Endothelial cell of umbilical vein (primary cell): Measurements from ENCODE around the gene GNAQ. TPM values are rescaled to one million over a fixed set of nuclear protein-coding genes. Genes with fewer than 3 reads are reported as not detected.

Source experiments
- BruUV-seq: library from RNA; stranded (reverse); fragments of 400-500 nt; replicated peaks from 2 replicates; lab custom pipeline; 2021; lab: Mats Ljungman, UMichigan
- CTCF ChIA-PET: fragments of 300-600, 350-600 bp; sonication (Branson Sonifier 250); formaldehyde crosslinking; loops from one replicate; lab custom pipeline; 2021; ENCODE audit warnings: antibody characterized with exemption, inconsistent platforms; lab: Charles Lee
- POLR2A ChIA-PET: fragments of 300-600, 350-600 bp; sonication (Branson Sonifier 250); formaldehyde crosslinking; loops from one replicate; lab custom pipeline; 2021; ENCODE audit warnings: antibody characterized with exemption, inconsistent platforms; lab: Charles Lee
- DNase-seq: peaks from one replicate; pipeline ENCODE4 v3.0.0-alpha.2; 2011; ENCODE audit warnings: low read depth, low spot score
- FAIRE-seq: peaks from 2 replicates; lab custom pipeline; 2011; peaks lifted over from hg19 to GRCh38; lab: Jason Lieb, UNC
- H2AFZ ChIP-seq: 2 replicates; pipeline ENCODE4 v1.6.0; 2012; ENCODE audit warnings: low read depth, low read length, control low read depth, inconsistent platforms
- H3K27ac ChIP-seq: 2 replicates; pipeline ENCODE4 v1.5.1; 2011; ENCODE audit warnings: low read depth, mild to moderate bottlenecking, control low read depth, low read length, moderate library complexity; ENCODE audit not compliant: insufficient read depth
- H3K27me3 ChIP-seq, 2 experiments: 2 replicates each; pipeline versions ENCODE4 v1.6.0 to v1.6.1; 2011; ENCODE audit warnings: low read length in 2 of 2, mixed read lengths in 1 of 2; ENCODE audit not compliant: control insufficient read depth in 2 of 2, insufficient read depth in 2 of 2
- H3K36me3 ChIP-seq, 2 experiments: 2 replicates in 1 of 2; 3 replicates in 1 of 2; pipeline ENCODE4 v1.5.1; 2011; ENCODE audit warnings: low read length in 2 of 2, mild to moderate bottlenecking in 1 of 2, moderate library complexity in 1 of 2; ENCODE audit not compliant: control insufficient read depth in 2 of 2, insufficient read depth in 2 of 2; ENCODE audit errors: extremely low read depth in 1 of 2
- H3K4me1 ChIP-seq: 3 replicates; pipeline ENCODE4 v1.5.1; 2011; ENCODE audit warnings: mild to moderate bottlenecking, low read length; ENCODE audit not compliant: control insufficient read depth, insufficient read depth; ENCODE audit errors: extremely low read depth
- H3K4me2 ChIP-seq: 2 replicates; pipeline ENCODE4 v1.6.1; 2011; ENCODE audit warnings: low read length, control low read depth, mixed read lengths; ENCODE audit not compliant: insufficient read depth
- H3K4me3 ChIP-seq, 3 experiments: fragments of 200-600 bp in 1 of 3; sonication (generic), shearing (Covaris generic) in 1 of 3; replicated peaks in 1 of 3; 2 replicates each; pipeline ENCODE4 v1.5.1; 2011 to 2016; ENCODE audit warnings: control low read depth in 3 of 3, low read length in 3 of 3, mild to moderate bottlenecking in 2 of 3, inconsistent platforms in 1 of 3, low read depth in 1 of 3, moderate library complexity in 1 of 3; ENCODE audit not compliant: insufficient read depth in 1 of 3
- H3K79me2 ChIP-seq: 2 replicates; pipeline ENCODE4 v1.6.0; 2012; ENCODE audit warnings: low read length, inconsistent platforms; ENCODE audit not compliant: control insufficient read depth, insufficient read depth
- H3K9ac ChIP-seq: replicated peaks from 2 replicates; pipeline ENCODE3; 2011; ENCODE audit warnings: low read length, control low read depth; ENCODE audit not compliant: insufficient read depth; ENCODE audit errors: extremely low read depth
- H3K9me1 ChIP-seq: replicated peaks from 3 replicates; pipeline ENCODE4 v1.6.0; 2011; ENCODE audit warnings: mild to moderate bottlenecking, low read length; ENCODE audit not compliant: control insufficient read depth, insufficient read depth; ENCODE audit errors: extremely low read depth
- H3K9me3 ChIP-seq: replicated peaks from 2 replicates; pipeline ENCODE4 v1.5.1; 2012; ENCODE audit warnings: low read length, inconsistent platforms; ENCODE audit not compliant: control insufficient read depth, insufficient read depth
- H4K20me1 ChIP-seq: replicated peaks from 2 replicates; pipeline ENCODE3; 2011; ENCODE audit warnings: mild to moderate bottlenecking, low read length; ENCODE audit not compliant: control insufficient read depth, insufficient read depth; ENCODE audit errors: extremely low read depth
- CTCF ChIP-seq, 2 donors: IDR thresholded peaks; 1 replicate in 1 of 2; 2 replicates in 1 of 2; pipeline ENCODE4 v1.5.1; 2011; ENCODE audit warnings: low read length in 2 of 2, mild to moderate bottlenecking in 2 of 2, moderate library complexity in 2 of 2, control low read depth in 1 of 2, inconsistent platforms in 1 of 2, low read depth in 1 of 2; ENCODE audit not compliant: insufficient read depth in 1 of 2; ENCODE audit errors: extremely low read depth in 1 of 2
- EZH2 ChIP-seq: IDR thresholded peaks from 2 replicates; pipeline ENCODE4 v1.6.1; 2012; ENCODE audit warnings: borderline replicate concordance, low read depth, mild to moderate bottlenecking, moderate library complexity, low read length, inconsistent platforms; ENCODE audit not compliant: severe bottlenecking
- FOS ChIP-seq: IDR thresholded peaks from 2 replicates; pipeline ENCODE4 v1.6.1; 2011; ENCODE audit warnings: mild to moderate bottlenecking, low read length, moderate library complexity, borderline replicate concordance; ENCODE audit not compliant: insufficient read depth
- GATA2 ChIP-seq: IDR thresholded peaks from 2 replicates; pipeline ENCODE4 v1.7.0; 2011; ENCODE audit warnings: low read depth, mild to moderate bottlenecking, moderate library complexity, mixed read lengths, low read length; ENCODE audit not compliant: insufficient read length, insufficient read depth
- JUN ChIP-seq: IDR thresholded peaks from 2 replicates; pipeline ENCODE4 v1.6.1; 2011; ENCODE audit warnings: borderline replicate concordance, low read depth; ENCODE audit not compliant: insufficient read length, insufficient read depth
- MYC ChIP-seq: IDR thresholded peaks from one replicate; pipeline ENCODE4 v1.6.1; 2011; ENCODE audit warnings: mild to moderate bottlenecking, low read depth, low read length
- POLR2A ChIP-seq: IDR thresholded peaks from 2 replicates; pipeline ENCODE4 v1.6.1; 2012; ENCODE audit warnings: low read depth, mild to moderate bottlenecking, control low read depth, low read length
- POLR2AphosphoS5 ChIP-seq: IDR thresholded peaks from 2 replicates; pipeline ENCODE4 v1.6.1; 2012; ENCODE audit warnings: low read depth, mild to moderate bottlenecking, control low read depth, low read length, moderate library complexity; ENCODE audit not compliant: insufficient read depth
- dilution Hi-C: fragments of 300-500 bp; cut with MboI; formaldehyde crosslinking; loops from one replicate; pipeline ENCODE4 v1.15.0; 2019; ENCODE audit warnings: low sequenced_read_pairs; ENCODE audit not compliant: extremely low pct_ligation_motif_present
- intact Hi-C: fragments of 100-400 bp; cut with micrococcal nuclease; formaldehyde crosslinking; loops from one replicate; pipeline ENCODE4 v1.10.0; 2022
- polyA plus RNA-seq, 4 experiments: library from polyadenylated mRNA; depleted of rRNA in 3 of 4; stranded (reverse) in 3 of 4; unstranded in 1 of 4; fragments of >200 nt; gene quantifications; 2 replicates each; pipeline versions ENCODE4 v1.2.1 to v1.2.3, GENCODE V29; 2011 to 2012; ENCODE audit warnings: missing spikeins in 1 of 4
- total RNA-seq: library from RNA; stranded (reverse); gene quantifications from 2 replicates; pipeline ENCODE4 v1.2.3, GENCODE V29; 2021
- TF ChIP-seq, protein P1 (sequence below): IDR thresholded peaks from 2 replicates; pipeline ENCODE4 v1.6.1; 2011; ENCODE audit not compliant: insufficient read depth, insufficient read length

The GNAQ gene
- total and polyA plus RNA-seq, 2 donors (not counting 3 experiments of a cell fraction or from before 2014, with no cell fraction given), result 26.1 to 67.3 TPM

DNA sequence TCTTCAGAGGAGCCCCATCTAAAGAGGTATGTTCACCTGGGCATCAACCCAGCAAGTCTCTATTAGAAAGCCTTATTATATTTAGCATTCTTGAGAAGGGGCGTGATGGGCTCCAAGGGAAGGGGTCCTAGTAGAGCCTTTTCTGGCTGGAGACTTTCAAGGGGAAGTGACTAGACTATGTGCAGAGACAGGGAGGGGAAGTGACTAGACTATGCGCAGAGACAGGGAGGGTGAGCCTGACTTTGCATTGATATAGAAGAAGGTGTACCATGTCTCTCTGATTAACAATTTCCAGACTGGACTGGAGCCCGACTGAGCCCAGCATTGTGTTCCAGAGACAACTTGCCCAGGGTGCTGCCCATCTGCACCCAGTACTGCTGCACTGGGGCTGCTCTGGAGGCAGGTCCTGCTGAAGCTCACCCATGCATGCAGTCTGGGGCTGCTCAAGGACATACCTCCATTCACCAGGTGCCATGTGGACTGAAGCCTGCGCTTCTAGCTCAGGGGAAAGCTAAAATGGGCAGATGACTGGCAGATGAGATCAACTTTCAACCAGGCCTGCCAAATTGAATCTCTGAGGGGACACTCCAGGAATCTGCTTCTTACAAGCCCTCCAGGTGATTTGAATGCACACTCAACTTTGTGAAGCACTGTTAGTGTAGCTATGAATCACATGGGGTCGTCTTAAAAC lies 300.5 kb downstream of the GNAQ start:
- dilution Hi-C loops (no loop called here), intact Hi-C loops (no loop called here)
- H3K79me2 ChIP-seq, result peaks cover 6% of the 10 kb centered on the region
- no peaks in the 10 kb centered on the region for H3K27me3 ChIP-seq
- no peaks in the 10 kb centered on the region for H3K9me1 ChIP-seq
- H2AFZ ChIP-seq, result no peak overlapping the region
- peaks cover 3 to 7% of the 10 kb centered on the region in 2 experiments for H3K36me3 ChIP-seq
- ChIA-PET CTCF (interaction anchor here (2.2 kb wide), 1 partner anchor 274 kb away, joined by 8 read pairs; no protein-coding TSS in a partner anchor), POLR2A (no interaction called here)
- no peak overlapping the region for H3K9ac ChIP-seq
- FAIRE-seq (no peak), DNase-seq (no peak)
- H3K9me3 ChIP-seq, result no peaks in the 10 kb centered on the region
- H3K4me3 ChIP-seq, result no peak overlapping the region
- peaks cover 13% of the 10 kb centered on the region for H3K4me1 ChIP-seq
- H3K4me2 ChIP-seq, result no peak overlapping the region
- no peak overlapping the region for H3K27ac ChIP-seq
- TF ChIP-seq POLR2A, result no peak
- TF ChIP-seq EZH2, result no peak
- no peak for TF ChIP-seq GATA2
- TF ChIP-seq FOS, result no peak
- TF ChIP-seq, protein P1, sequence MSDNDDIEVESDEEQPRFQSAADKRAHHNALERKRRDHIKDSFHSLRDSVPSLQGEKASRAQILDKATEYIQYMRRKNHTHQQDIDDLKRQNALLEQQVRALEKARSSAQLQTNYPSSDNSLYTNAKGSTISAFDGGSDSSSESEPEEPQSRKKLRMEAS, result no peak
- TF ChIP-seq MYC, result no peak
- no peak for TF ChIP-seq JUN
- TF ChIP-seq CTCF (IDR thresholded peaks at IDR 0.05; ENCODE audit: extremely low read depth in 1 of 2, insufficient read depth in 1 of 2, low read depth in 1 of 2, low read length in 2 of 2), result no peak
- no peak for TF ChIP-seq POLR2AphosphoS5
- H4K20me1 ChIP-seq, result no peaks in the 10 kb centered on the region
- no TSS peak for BruUV-seq
